ENCODE measurements around the gene CAMK1D.

- TF ChIP-seq CTCF (IDR thresholded peaks at IDR 0.05) = no peak
- TF ChIP-seq NR3C1 (CRISPR knock-in tag; conservative IDR thresholded peaks at IDR 0.05; ENCODE audit: low read depth) = no peak
- no peak for TF ChIP-seq ATF1 (CRISPR knock-in tag; IDR thresholded peaks at IDR 0.05)
- no peak for TF ChIP-seq ATF3 (CRISPR knock-in tag; conservative IDR thresholded peaks at IDR 0.05)
- TF ChIP-seq, protein P1, sequence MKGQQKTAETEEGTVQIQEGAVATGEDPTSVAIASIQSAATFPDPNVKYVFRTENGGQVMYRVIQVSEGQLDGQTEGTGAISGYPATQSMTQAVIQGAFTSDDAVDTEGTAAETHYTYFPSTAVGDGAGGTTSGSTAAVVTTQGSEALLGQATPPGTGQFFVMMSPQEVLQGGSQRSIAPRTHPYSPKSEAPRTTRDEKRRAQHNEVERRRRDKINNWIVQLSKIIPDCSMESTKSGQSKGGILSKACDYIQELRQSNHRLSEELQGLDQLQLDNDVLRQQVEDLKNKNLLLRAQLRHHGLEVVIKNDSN (CRISPR knock-in tag; IDR thresholded peaks at IDR 0.05) = no peak
- TF ChIP-seq, protein P2, sequence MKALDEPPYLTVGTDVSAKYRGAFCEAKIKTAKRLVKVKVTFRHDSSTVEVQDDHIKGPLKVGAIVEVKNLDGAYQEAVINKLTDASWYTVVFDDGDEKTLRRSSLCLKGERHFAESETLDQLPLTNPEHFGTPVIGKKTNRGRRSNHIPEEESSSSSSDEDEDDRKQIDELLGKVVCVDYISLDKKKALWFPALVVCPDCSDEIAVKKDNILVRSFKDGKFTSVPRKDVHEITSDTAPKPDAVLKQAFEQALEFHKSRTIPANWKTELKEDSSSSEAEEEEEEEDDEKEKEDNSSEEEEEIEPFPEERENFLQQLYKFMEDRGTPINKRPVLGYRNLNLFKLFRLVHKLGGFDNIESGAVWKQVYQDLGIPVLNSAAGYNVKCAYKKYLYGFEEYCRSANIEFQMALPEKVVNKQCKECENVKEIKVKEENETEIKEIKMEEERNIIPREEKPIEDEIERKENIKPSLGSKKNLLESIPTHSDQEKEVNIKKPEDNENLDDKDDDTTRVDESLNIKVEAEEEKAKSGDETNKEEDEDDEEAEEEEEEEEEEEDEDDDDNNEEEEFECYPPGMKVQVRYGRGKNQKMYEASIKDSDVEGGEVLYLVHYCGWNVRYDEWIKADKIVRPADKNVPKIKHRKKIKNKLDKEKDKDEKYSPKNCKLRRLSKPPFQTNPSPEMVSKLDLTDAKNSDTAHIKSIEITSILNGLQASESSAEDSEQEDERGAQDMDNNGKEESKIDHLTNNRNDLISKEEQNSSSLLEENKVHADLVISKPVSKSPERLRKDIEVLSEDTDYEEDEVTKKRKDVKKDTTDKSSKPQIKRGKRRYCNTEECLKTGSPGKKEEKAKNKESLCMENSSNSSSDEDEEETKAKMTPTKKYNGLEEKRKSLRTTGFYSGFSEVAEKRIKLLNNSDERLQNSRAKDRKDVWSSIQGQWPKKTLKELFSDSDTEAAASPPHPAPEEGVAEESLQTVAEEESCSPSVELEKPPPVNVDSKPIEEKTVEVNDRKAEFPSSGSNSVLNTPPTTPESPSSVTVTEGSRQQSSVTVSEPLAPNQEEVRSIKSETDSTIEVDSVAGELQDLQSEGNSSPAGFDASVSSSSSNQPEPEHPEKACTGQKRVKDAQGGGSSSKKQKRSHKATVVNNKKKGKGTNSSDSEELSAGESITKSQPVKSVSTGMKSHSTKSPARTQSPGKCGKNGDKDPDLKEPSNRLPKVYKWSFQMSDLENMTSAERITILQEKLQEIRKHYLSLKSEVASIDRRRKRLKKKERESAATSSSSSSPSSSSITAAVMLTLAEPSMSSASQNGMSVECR (CRISPR knock-in tag; IDR thresholded peaks at IDR 0.05; ENCODE audit: borderline replicate concordance) = no peak
- no peak for TF ChIP-seq ELF4 (CRISPR knock-in tag; IDR thresholded peaks at IDR 0.05; ENCODE audit: low read depth)
- no peak for TF ChIP-seq USF2 (CRISPR knock-in tag; IDR thresholded peaks at IDR 0.05)
- no peak for TF ChIP-seq SMAD3 (CRISPR knock-in tag; IDR thresholded peaks at IDR 0.05; ENCODE audit: borderline replicate concordance)
- TF ChIP-seq NR2C2 (CRISPR knock-in tag; IDR thresholded peaks at IDR 0.05) = no peak
- TF ChIP-seq TEAD4 (CRISPR knock-in tag; IDR thresholded peaks at IDR 0.05) = no peak
These were observed 457.1 kb downstream of the CAMK1D start for GRCh38 chr10:12806228-12807095.

Measured in WTC11 (cell line).